Measurements from ENCODE around the gene ROR2. TPM values are rescaled to one million over a fixed set of nuclear protein-coding genes. Genes with fewer than 3 reads are reported as not detected.

The ROR2 gene
- total RNA-seq, 3 donors from 2014 or later: 0.10 to 0.16 (median 0.11) TPM

DNA sequence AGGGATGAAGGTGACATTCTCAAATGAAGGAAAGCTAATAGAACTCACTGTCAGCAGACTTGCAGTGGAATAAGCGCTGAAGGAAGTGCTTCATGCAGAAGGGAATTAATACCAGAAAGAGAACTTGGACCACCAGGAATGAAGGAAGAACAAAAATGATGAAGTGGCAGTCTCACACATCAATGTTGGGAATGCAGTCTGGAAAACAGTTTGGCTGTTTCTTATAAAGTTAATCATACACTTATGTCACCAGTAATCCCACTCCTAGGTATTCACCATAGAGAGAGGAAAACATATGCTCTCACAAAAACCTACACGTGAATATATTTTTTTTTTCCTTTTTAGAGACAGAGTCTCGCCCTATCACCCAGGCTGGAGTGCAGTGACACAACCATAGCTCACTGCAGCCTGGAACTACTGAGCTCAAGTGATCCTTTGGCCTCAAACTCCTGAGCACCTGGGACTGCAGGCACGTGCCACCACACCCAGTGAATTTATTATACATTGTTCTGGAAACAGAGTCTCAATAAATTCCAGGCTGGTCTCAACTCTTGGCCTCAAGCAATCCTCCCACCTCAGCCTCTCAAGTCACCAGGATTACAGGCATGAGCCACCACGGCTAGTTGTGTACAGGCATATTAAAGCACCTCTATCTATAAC, 81.2 kb downstream of the ROR2 start:
- DNase-seq: no peak
- H3K36me3 Mint-ChIP-seq (ENCODE audit: insufficient read depth): no peaks in the 10 kb centered on the region
- no peaks in the 10 kb centered on the region for H3K9me3 Mint-ChIP-seq
- peaks cover 7% of the 10 kb centered on the region for H3K27me3 Mint-ChIP-seq (ENCODE audit: low read depth)
- H3K4me3 Mint-ChIP-seq: no peak overlapping the region
- no peaks in the 10 kb centered on the region for H3K4me1 Mint-ChIP-seq (ENCODE audit: low read depth)
- ATAC-seq: no peak

DNA sequence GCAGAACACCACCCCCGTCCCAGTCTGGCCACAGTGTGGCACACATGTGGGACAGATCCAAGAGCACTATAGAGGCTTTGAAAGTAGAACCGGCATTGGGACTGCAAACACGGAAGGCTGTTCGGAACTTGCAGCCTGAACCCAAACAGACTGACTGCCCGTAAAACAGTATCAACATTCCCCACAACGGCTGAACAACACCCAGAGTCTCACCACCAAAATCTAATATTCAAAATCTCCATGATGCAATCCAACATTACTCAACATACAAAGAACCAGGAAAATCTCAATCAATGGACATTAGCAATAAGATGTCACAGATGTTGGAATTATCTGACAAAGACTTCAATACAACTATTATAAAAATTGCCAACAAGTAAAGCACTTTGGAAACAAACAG, 82.3 kb downstream of the ROR2 start:
- Mint-ChIP-seq H3K27me3 (ENCODE audit: low read depth) (peaks cover 7% of the 10 kb centered on the region), H3K9me3 (no peaks in the 10 kb centered on the region), H3K36me3 (ENCODE audit: insufficient read depth) (no peaks in the 10 kb centered on the region), H3K4me3 (no peak overlapping the region), H3K4me1 (ENCODE audit: low read depth) (no peaks in the 10 kb centered on the region)
- ATAC-seq (no peak), DNase-seq (no peak)

DNA sequence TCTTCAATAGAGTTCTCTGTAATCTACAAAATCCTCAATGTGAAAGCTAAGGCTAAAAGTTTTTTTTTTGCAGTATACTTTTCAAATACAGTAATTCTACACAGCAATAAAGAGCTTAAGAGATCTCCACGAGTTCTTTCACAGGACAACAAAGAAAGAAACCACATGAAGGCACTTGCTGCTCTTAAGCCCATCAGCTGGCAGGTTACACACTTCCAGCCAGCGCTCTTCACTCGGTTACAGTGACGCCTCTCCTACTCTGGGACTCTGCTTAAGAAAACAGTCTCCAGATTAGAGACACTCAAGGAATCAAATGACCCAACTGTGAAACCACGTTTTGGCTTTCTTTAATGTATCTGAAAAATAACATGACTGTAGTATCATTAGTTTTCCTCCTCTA, 85.0 kb downstream of the ROR2 start:
- Mint-ChIP-seq H3K27me3 (ENCODE audit: low read depth) (peaks cover 7% of the 10 kb centered on the region), H3K36me3 (ENCODE audit: insufficient read depth) (no peaks in the 10 kb centered on the region), H3K4me1 (ENCODE audit: low read depth) (no peaks in the 10 kb centered on the region), H3K4me3 (no peak overlapping the region), H3K9me3 (no peaks in the 10 kb centered on the region)
- ATAC-seq: no peak
- no peak for DNase-seq

DNA sequence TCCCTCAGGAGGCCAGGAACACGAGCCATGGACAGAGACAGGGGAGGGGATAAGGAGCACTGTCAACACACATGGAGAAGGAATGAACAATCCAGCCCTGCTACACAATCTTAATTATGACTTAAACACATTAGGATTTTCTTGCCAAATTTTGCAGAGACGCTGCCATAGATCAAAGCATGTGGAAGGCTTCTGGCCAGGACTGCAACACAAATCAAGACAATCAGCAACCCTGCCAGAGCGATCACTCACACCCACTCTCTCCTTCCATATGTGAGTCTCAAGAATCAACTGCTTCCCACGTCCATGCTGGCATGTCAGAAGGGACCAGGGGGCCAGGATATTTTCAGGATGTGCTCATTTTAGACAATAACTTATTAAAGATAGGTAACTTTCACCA, 85.6 kb downstream of the ROR2 start:
- no peaks in the 10 kb centered on the region for H3K4me1 Mint-ChIP-seq (ENCODE audit: low read depth)
- no peak for ATAC-seq
- H3K27me3 Mint-ChIP-seq (ENCODE audit: low read depth): peaks cover 7% of the 10 kb centered on the region

DNA sequence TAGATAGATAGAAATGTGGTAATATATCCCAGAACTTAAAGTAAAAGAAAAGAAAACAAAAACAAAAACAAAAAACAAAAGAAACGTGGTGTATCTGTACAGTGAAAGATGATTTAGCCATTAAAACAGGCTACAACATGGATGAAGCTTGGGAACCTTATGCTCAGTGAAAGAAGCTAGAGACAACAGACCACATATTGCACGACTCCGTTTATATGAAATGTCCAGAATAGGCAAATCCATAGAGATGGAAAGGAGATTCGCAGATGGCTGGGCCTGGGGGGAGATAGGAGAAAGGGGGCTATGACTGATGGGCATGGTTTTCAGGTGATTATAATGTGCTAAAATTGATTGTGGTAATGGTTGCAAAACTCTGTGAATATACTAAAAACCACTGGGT, 86.6 kb downstream of the ROR2 start:
- Mint-ChIP-seq H3K4me1 (ENCODE audit: low read depth) (no peaks in the 10 kb centered on the region), H3K9me3 (no peaks in the 10 kb centered on the region)
- no peak for DNase-seq

More for the DNA sequence above, 85.6 kb downstream of the ROR2 start:
- no peak overlapping the region for H3K4me3 Mint-ChIP-seq
- H3K9me3 Mint-ChIP-seq: no peaks in the 10 kb centered on the region
- H3K36me3 Mint-ChIP-seq (ENCODE audit: insufficient read depth): no peaks in the 10 kb centered on the region
- DNase-seq: no peak

DNA sequence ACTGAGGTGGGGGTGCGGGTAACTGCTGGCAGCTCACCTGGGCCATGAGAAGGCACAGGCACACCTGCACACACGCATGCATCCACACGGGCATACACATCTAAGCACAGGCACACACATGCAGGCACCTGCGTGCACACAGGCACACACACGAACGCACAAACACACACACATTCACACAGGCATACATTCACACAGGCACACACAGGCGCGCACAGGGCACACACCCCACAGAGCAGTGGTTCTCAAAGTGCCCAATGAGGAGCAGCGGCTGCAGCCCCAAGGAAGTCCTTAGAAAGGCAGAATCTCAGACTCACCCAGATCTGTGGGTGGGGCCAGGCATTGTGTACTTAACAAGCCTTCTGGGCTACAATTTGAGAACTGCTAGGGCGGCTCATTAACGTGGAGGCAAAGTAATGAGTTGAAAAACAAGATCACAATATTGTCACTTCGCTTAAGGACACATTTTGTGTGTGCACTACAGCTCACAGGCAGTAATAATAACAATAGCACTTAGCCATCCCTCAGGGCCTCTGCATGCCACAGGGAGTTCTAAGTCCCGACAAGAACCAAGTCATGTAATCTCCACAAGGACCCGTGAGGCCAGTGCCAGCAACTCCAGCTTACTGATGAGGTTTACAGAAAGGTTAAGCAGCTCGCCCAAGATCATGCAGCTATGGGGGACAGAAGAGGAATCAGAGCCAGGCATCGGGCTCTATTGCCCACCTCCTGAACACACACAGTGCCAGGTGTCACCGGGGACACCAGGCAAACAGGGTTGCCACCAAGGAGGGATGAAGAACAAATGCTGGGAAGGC, 91.6 kb downstream of the ROR2 start:
- Mint-ChIP-seq H3K9me3 (no peaks in the 10 kb centered on the region), H3K27me3 (ENCODE audit: low read depth) (peaks cover 4% of the 10 kb centered on the region), H3K36me3 (ENCODE audit: insufficient read depth) (no peaks in the 10 kb centered on the region), H3K4me1 (ENCODE audit: low read depth) (no peaks in the 10 kb centered on the region), H3K4me3 (no peak overlapping the region)
- DNase-seq: no peak
- no peak for ATAC-seq

More for the DNA sequence above, 86.6 kb downstream of the ROR2 start:
- ATAC-seq: no peak
- no peaks in the 10 kb centered on the region for H3K36me3 Mint-ChIP-seq (ENCODE audit: insufficient read depth)
- peaks cover 7% of the 10 kb centered on the region for H3K27me3 Mint-ChIP-seq (ENCODE audit: low read depth)
- H3K4me3 Mint-ChIP-seq: no peak overlapping the region

DNA sequence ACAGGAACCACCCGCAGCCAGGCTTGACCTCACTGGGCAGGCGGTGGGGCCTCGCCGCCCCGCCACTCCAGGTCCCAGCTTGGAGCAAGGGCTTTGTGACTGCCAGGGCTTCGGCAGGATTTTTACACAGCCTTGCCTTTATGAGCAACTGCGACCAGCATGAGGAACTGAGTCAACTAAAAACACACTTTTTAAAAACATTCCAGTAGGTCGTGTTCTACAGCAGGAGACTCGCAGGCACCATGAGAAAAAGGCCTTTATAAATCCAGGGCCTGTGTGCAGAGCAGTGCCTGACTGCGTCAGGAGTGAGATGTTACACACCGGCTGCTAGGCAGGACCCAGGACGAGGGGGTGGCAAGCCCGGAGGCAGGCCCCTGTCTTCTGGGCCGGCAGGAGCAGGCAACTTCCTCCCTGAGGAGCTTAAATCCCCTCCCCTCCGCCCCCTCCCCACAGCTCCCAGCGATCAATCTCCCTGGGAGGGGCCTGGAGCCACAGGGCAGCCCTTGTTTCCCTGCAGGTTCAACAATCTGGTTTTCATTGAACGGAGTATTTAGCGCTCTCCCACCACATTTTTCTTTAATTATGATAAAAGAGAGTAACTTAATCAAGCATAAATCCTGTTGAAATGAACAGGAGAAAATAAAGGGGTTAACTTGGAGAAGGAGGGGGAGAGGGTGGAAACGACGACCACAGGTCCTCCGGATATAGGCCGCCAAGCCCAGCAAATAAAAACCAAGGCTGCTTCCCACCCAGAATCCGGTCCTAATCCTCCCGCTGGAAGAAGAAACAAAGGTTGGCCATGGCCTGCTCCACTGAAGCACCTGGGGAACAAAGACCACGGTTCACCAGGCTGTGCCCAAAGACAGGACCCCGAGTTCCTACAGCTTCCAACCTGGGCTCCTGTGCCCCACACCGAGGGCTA, 92.5 kb downstream of the ROR2 start:
- no peaks in the 10 kb centered on the region for H3K36me3 Mint-ChIP-seq (ENCODE audit: insufficient read depth)
- DNase-seq (no peak), ATAC-seq (no peak)
- H3K27me3 Mint-ChIP-seq (ENCODE audit: low read depth): peaks cover 4% of the 10 kb centered on the region
- no peaks in the 10 kb centered on the region for H3K4me1 Mint-ChIP-seq (ENCODE audit: low read depth)
- H3K4me3 Mint-ChIP-seq: no peak overlapping the region
- no peaks in the 10 kb centered on the region for H3K9me3 Mint-ChIP-seq

DNA sequence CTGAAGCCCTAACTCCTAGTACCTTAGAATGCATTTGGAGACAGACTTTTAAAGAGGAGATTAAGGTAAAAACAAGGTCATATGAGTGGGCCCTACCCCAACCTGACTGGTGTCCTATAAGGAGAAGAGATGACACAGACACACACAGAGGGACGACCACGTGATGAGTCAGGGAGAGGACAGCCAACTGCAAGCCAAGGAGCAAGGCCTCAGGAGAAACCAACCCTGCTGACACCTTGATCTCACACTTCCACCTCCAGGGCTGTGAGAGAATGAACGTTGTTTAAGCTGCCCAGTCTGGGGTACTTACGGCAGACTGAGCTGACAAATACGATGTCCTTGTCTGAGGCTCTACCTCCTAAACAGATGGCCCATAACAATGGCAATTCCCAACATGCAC, 93.6 kb downstream of the ROR2 start:
- ATAC-seq (peak in 1 of 2 donors; percentile 57), DNase-seq (no peak)
- H3K36me3 Mint-ChIP-seq (ENCODE audit: insufficient read depth): no peaks in the 10 kb centered on the region
- H3K9me3 Mint-ChIP-seq: no peaks in the 10 kb centered on the region
- H3K27me3 Mint-ChIP-seq (ENCODE audit: low read depth): peaks cover 4% of the 10 kb centered on the region
- no peak overlapping the region for H3K4me3 Mint-ChIP-seq
- no peaks in the 10 kb centered on the region for H3K4me1 Mint-ChIP-seq (ENCODE audit: low read depth)

DNA sequence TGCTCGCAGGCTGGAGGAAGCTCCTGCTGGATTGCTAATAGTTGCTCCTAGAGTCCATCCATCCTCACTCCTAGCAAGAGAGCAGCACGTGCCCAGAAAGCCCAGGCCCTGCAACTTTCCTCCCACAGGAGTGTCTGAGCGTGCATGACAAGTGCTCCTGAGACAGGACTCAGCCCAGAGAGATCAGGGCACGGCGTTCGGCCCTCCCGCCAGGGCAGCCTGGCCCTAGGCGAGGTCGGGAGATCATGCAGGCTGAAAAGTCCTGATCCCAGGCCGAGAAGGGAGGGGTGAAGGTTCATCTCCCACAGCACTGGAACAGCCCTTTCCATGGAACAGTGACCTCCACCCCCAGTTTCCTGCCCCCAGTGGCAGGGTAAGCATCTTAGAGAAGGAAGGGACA, 94.8 kb downstream of the ROR2 start:
- ATAC-seq: no peak
- DNase-seq: no peak
- Mint-ChIP-seq H3K4me1 (ENCODE audit: low read depth) (no peaks in the 10 kb centered on the region), H3K4me3 (no peak overlapping the region), H3K36me3 (ENCODE audit: insufficient read depth) (no peaks in the 10 kb centered on the region), H3K9me3 (no peaks in the 10 kb centered on the region), H3K27me3 (ENCODE audit: low read depth) (peaks cover 4% of the 10 kb centered on the region)

DNA sequence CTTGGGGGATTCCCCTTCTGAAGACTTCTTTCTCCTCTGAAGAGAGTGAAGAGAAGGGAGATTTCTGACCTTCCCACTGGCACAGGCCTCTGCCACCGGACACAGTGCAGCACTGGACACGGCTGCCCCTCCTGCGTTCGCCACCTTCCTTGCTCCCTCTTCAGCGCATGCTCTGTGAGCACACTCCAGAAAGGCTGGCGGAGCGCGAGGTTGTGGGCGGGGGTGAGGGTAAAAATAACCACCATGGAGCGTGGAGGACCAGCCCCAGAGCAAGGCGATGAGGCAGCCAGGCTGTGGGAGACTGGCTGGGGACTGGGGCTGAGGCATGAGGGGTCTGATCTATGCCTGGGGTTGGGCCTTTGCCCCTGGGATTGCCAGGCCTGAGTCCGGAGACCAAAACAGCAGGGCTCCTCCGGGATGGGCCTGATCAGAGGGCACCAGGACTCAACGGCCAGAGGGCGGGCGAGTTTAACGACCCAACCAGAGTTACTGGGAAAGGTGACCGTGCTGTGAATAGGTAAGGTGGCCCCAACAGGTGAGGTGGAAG, 97.2 kb downstream of the ROR2 start:
- no peak for DNase-seq
- Mint-ChIP-seq H3K9me3 (no peaks in the 10 kb centered on the region), H3K36me3 (ENCODE audit: insufficient read depth) (no peaks in the 10 kb centered on the region), H3K27me3 (ENCODE audit: low read depth) (peaks cover 6% of the 10 kb centered on the region), H3K4me1 (ENCODE audit: low read depth) (peaks cover 2% of the 10 kb centered on the region), H3K4me3 (no peak overlapping the region)
- no peak for ATAC-seq

DNA sequence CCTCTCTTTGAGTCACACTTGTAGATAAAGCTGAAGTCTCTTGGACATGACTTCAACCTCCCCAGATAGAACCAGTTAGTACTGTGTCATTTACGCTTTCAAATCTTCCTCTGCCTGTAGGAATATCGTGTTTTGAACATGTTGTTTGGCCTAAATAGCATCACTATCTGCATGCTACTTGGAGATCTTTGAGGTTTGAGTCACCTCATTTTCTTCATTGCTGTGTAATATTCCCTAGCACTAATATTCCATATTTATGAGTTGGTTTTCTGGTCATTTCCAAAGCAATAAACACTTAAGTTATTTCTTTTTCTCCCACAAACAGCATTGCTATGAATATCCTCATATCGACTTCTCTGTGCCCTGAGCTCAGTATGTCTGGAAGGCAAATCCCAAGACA, 100.3 kb downstream of the ROR2 start:
- Mint-ChIP-seq H3K4me3 (no peak overlapping the region), H3K4me1 (ENCODE audit: low read depth) (peaks cover 8% of the 10 kb centered on the region), H3K27me3 (ENCODE audit: low read depth) (peaks cover 2% of the 10 kb centered on the region), H3K9me3 (no peaks in the 10 kb centered on the region), H3K36me3 (ENCODE audit: insufficient read depth) (no peaks in the 10 kb centered on the region)
- ATAC-seq (no peak), DNase-seq (no peak)

DNA sequence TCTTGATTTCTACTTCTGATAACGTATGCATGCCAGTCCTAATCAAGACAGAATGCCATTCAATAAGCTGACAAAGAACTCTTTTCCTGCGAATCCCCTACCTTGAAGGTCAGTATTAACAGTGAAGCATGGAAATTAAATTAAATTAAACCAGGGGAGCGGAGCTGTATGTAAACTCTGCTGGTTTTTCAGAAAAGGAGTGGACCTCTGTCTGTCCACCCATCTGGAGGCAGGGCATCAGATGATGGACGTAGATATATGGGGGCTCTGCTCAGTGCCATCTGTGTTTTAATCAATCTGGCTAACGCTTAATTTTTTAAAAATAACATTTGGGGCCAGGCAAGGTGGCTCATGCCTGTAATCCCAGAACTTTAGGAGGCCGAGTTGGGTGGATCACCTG, 101.9 kb downstream of the ROR2 start:
- peaks cover 8% of the 10 kb centered on the region for H3K4me1 Mint-ChIP-seq (ENCODE audit: low read depth)
- H3K27me3 Mint-ChIP-seq (ENCODE audit: low read depth): peaks cover 8% of the 10 kb centered on the region
- H3K4me3 Mint-ChIP-seq: no peak overlapping the region
- H3K9me3 Mint-ChIP-seq: no peaks in the 10 kb centered on the region
- ATAC-seq (no peak), DNase-seq (no peak)
- no peaks in the 10 kb centered on the region for H3K36me3 Mint-ChIP-seq (ENCODE audit: insufficient read depth)

DNA sequence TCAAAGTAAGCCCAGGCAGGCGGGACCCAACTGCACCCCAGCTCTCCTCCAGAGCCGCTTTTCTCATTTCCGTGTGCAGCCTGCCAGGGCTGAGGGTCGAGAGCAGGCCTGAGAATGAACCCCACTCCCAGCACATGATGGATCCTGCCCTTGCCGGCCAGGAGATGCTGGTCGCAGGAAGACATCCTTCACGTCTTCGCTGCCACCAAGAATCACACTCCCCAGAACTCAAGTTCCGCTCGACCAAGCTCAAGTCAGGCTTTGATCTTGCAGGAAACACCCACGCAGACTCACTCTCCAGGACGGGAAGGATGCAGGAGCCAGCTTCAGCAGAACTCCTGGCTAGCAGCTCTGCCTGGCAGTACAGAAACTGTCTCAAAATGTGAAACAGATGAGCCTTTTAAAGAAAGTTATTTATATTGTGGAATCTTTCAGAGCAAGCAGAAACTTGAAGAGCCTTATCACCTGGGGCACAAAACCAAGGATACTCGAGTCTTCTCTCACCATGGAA, 102.4 kb downstream of the ROR2 start:
- Mint-ChIP-seq H3K27me3 (ENCODE audit: low read depth) (peaks cover 9% of the 10 kb centered on the region), H3K9me3 (no peaks in the 10 kb centered on the region), H3K4me3 (no peak overlapping the region), H3K36me3 (ENCODE audit: insufficient read depth) (no peaks in the 10 kb centered on the region), H3K4me1 (ENCODE audit: low read depth) (peaks cover 8% of the 10 kb centered on the region)
- ATAC-seq (no peak), DNase-seq (no peak)

DNA sequence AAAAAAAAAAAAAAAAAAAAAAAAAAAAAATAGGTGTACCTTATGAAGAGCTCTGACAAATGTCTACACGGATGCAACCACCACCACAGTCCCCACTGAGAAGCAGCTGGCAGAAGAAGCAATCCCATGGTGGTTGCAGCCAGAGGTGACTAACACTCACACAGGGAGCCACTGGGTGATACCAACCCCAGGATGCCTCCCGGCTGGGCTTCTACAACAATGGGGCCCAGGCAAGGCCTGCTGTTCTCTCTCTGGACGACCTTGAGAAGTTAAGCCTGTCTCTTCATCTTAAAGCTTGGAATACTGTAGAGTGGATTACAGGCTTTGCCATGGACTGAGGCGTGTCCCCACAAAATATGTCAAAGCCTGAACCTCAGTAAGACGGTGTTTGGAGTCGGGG, 104.1 kb downstream of the ROR2 start:
- Mint-ChIP-seq H3K4me3 (no peak overlapping the region), H3K9me3 (no peaks in the 10 kb centered on the region), H3K36me3 (ENCODE audit: insufficient read depth) (no peaks in the 10 kb centered on the region), H3K4me1 (ENCODE audit: low read depth) (peaks cover 8% of the 10 kb centered on the region), H3K27me3 (ENCODE audit: low read depth) (peaks cover 23% of the 10 kb centered on the region)
- no peak for ATAC-seq
- DNase-seq: no peak

All from activated T-cell treated with anti-CD3 and anti-CD28 coated beads, Interleukin-2, amount 50 U/mL, for 4 hours (primary cell).